Adipocyte (in vitro differentiated cells): ENCODE results near the gene KDM6A.
"Not testable (repeated sequence)": the region's sequence is repeated elsewhere in the genome, so short reads cannot be mapped to it uniquely, and the experiment has no call there.

ENCODE experiments used
- DNase-seq: peaks from one replicate; pipeline ENCODE4 v3.0.0-alpha.2; 2015; ENCODE audit warnings: low read depth
- H3K27me3 ChIP-seq: replicated peaks from 2 replicates; pipeline ENCODE4 v1.7.0; 2013; ENCODE audit warnings: mild to moderate bottlenecking, low read length, moderate library complexity; ENCODE audit not compliant: control insufficient read depth, insufficient read depth
- H3K36me3 ChIP-seq: 2 replicates; pipeline ENCODE4 v1.7.0; 2013; ENCODE audit warnings: low read length, mild to moderate bottlenecking, moderate library complexity; ENCODE audit not compliant: control insufficient read depth, insufficient read depth, severe bottlenecking
- H3K4me1 ChIP-seq: 2 replicates; pipeline ENCODE4 v1.7.0; 2013; ENCODE audit warnings: mild to moderate bottlenecking, low read length, moderate library complexity; ENCODE audit not compliant: control insufficient read depth, insufficient read depth
- H3K4me3 ChIP-seq: 2 replicates; pipeline ENCODE4 v1.7.0; 2013; ENCODE audit warnings: mild to moderate bottlenecking, low read length, moderate library complexity
- H3K9ac ChIP-seq: 2 replicates; pipeline ENCODE4 v1.7.0; 2013; ENCODE audit warnings: mild to moderate bottlenecking, low read length, moderate library complexity
- H3K9me3 ChIP-seq: 2 replicates; pipeline ENCODE4 v1.7.0; 2013; ENCODE audit warnings: mild to moderate bottlenecking, low read length, moderate library complexity; ENCODE audit not compliant: control insufficient read depth

Gene KDM6A

DNA sequence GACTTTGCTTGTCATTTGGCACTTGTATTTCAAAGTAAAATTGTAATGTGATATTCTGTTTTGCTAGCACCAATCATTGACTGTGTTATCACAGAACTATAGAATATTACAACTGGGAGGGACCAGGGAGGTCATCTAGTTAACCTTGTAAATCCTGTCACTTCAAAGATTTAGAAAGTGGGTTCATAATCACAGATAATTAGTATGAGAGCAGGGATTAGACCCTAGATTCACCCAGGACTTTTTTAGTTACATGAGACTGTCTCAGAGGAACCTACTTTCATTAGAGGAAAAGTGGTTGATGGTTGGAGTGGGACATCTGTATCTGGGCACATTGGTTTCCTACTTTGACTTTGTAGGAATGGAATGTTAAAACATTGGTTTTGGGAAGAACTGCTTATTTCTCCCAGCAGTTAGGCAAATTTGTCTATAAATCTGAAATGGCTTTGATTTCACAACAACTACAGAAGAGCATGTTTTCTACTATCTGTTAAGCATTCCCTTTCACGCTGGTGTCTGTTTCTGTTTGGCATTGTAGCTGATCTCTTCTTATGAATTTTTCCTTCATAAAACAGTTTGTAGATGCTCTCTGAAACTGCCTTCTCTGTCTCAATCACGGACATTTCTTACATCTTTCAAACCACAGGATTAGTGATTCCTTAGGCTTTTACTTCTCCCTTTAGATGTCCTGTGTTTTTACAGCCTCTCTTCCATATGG is 183.6 kb downstream of the KDM6A start:
- Histone ChIP-seq H3K27me3 (no peaks in the 10 kb centered on the region), H3K4me1 (peaks cover 15% of the 10 kb centered on the region), H3K9me3 (no peaks in the 10 kb centered on the region), H3K36me3 (peaks cover 27% of the 10 kb centered on the region), H3K9ac (peak overlapping the region; percentile 2), H3K4me3 (peak overlapping the region; percentile 10)
- DNase-seq: peak; percentile 15

DNA sequence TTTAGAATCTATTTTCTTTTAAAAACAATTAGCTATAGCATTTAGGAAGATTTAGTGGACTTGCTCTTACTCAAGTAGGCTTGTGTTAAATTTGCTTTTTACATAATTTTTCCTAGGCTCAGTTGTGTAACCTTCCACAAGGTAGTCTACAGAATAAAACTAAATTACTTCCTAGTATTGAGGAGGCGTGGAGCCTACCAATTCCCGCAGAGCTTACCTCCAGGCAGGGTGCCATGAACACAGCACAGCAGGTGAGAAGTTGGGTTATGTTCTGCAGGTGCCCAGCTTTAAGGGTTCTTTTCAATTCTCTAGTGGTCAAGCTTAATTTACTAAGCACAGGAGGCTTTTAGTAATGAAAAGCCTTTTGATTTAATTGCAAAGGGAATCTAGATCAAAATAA is 186.9 kb downstream of the KDM6A start:
- not testable (repeated sequence) for DNase-seq, H3K27me3 ChIP-seq, H3K4me3 ChIP-seq, H3K9me3 ChIP-seq, H3K9ac ChIP-seq
- Histone ChIP-seq H3K36me3 (peaks cover 60% of the 10 kb centered on the region), H3K4me1 (peaks cover 15% of the 10 kb centered on the region)

- DNase-seq: no peak
- H3K36me3 ChIP-seq: peaks cover 64% of the 10 kb centered on the region
- H3K9ac ChIP-seq: no peak overlapping the region
Observed at GRCh38 chrX:45063319-45064095, 190.5 kb downstream of the KDM6A start.

GRCh38 chrX:45068569-45068968 is 195.6 kb downstream of the KDM6A start:
- DNase-seq: no peak
- H3K9ac ChIP-seq: no peak overlapping the region
- H3K36me3 ChIP-seq: peaks cover 30% of the 10 kb centered on the region

More at GRCh38 chrX:45063319-45064095, 190.5 kb downstream of the KDM6A start:
- H3K4me1 ChIP-seq: peaks cover 8% of the 10 kb centered on the region
- no peaks in the 10 kb centered on the region for H3K27me3 ChIP-seq
- H3K9me3 ChIP-seq: no peaks in the 10 kb centered on the region
- H3K4me3 ChIP-seq: no peak overlapping the region

DNA sequence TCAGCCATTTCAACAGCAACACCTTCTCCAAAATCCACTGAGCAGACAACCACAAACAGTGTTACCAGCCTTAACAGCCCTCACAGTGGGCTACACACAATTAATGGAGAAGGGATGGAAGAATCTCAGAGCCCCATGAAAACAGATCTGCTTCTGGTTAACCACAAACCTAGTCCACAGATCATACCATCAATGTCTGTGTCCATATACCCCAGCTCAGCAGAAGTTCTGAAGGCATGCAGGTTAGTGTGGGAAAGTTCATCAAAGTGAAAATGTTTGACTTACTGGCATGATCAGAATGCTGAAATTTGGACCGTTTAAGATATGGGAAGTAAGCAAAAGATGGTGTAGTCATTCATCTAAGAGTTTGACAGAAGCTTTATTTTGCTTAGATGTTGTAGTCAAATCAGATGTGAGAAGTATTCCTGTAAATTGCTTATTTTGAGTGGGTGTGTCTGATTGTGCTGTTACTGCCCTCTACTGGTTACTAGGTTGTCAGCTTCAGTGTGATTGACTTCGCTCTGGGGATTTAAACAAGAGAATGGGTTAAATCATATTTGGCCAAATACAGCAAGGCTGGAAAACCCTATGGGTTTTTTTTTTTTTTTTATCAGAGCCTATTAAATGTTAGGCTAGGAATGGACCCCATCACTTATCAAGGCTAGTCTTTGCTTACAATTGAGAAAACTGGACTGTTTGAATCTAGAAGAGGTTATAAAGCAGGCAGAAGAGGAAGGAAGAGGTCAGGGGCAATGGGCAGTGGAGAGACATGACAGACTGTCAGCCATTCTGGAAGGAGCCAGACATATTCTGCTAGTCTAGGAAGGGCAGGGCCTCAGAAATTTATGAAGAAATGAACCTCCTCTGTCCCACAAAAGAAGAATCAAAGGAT is 197.4 kb downstream of the KDM6A start:
- H3K9me3 ChIP-seq: no peaks in the 10 kb centered on the region
- peaks cover 11% of the 10 kb centered on the region for H3K4me1 ChIP-seq
- peak; percentile 70 for DNase-seq
- peaks cover 14% of the 10 kb centered on the region for H3K36me3 ChIP-seq
- H3K9ac ChIP-seq: no peak overlapping the region
- H3K4me3 ChIP-seq: no peak overlapping the region
- no peaks in the 10 kb centered on the region for H3K27me3 ChIP-seq

More at GRCh38 chrX:45068569-45068968, 195.6 kb downstream of the KDM6A start:
- Histone ChIP-seq H3K4me1 (peaks cover 11% of the 10 kb centered on the region), H3K27me3 (no peaks in the 10 kb centered on the region), H3K4me3 (no peak overlapping the region), H3K9me3 (no peaks in the 10 kb centered on the region)

GRCh38 chrX:45073011-45073410 is 200.0 kb downstream of the KDM6A start:
- H3K9ac ChIP-seq, H3K9me3 ChIP-seq, H3K4me3 ChIP-seq, H3K4me1 ChIP-seq, H3K27me3 ChIP-seq, DNase-seq: not testable (repeated sequence)
- peaks cover 25% of the 10 kb centered on the region for H3K36me3 ChIP-seq

DNA sequence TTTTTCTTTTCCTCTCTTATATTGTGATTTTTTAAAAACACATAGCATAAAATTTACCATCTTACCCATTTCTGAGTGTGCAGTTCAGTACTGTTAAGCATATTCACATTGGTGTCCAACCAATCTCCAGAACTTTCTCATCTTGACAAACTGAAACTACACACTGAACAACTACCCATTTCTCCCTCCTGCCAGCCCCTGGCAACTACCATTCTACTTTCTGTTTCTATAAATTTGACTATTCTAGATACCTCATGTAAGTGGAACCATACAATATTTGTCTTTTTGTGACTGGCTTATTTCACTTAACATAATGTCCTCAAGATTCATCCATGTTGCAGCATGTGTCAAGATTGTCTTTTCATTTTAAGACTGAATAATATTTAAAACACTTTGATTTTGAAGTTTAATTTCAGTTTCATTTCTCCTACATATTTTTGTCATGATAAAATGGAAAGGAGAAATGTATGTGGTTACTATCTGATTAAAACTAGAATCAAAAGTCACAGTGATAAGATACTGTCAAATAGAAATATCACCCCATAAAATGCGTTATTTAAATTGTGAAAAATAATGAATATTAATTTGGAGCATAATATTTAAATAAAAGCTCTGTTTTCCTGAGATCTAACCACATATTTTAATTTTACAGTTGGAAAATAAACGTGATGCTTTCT is 204.9 kb downstream of the KDM6A start:
- H3K27me3 ChIP-seq: no peaks in the 10 kb centered on the region
- H3K9ac ChIP-seq: no peak overlapping the region
- H3K4me1 ChIP-seq: no peaks in the 10 kb centered on the region
- H3K4me3 ChIP-seq: no peak overlapping the region
- DNase-seq: peak; percentile 3
- H3K36me3 ChIP-seq: peaks cover 42% of the 10 kb centered on the region
- H3K9me3 ChIP-seq: no peaks in the 10 kb centered on the region

DNA sequence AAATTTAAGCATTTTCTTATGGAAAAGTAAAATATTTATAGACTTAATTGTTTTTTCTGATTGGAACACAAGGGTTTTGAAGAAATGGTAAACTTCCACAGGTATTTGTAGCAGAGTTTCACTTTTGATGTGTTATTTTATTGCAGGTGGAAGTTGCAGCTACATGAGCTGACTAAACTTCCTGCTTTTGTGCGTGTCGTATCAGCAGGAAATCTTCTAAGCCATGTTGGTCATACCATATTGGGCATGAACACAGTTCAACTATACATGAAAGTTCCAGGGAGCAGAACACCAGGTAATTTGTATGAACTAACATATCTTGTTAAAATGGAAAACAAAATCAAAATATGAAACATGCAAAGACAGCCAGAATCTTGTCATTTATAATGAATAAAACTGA is 210.3 kb downstream of the KDM6A start:
- H3K36me3 ChIP-seq: peaks cover 72% of the 10 kb centered on the region
- H3K4me1 ChIP-seq: no peaks in the 10 kb centered on the region
- DNase-seq: no peak
- no peaks in the 10 kb centered on the region for H3K9me3 ChIP-seq
- no peaks in the 10 kb centered on the region for H3K27me3 ChIP-seq
- H3K4me3 ChIP-seq: no peak overlapping the region
- H3K9ac ChIP-seq: no peak overlapping the region

DNA sequence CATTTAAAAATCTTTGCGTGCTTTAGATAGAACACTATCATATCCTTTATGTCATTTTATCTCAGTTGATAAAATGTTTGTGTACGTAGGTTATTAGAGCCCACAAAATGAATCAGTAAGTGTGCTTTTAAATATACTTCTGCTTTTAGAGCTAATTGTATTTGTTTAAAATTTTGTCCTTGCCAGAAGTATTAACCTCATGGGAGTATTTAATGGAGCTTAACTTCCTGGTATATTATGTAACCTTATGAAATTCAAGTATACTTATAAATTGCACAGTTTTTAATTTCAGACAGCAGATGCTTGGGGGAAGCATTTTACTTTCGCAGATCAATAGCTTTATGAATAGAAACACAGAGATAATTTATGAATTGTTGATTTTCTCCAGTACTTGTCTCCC is 237.5 kb downstream of the KDM6A start:
- Histone ChIP-seq H3K27me3 (no peaks in the 10 kb centered on the region), H3K4me3 (no peak overlapping the region), H3K9ac (no peak overlapping the region)

GRCh38 chrX:45126158-45126557 is 253.2 kb downstream of the KDM6A start:
- Histone ChIP-seq H3K9me3 (peaks cover 25% of the 10 kb centered on the region), H3K4me1 (no peaks in the 10 kb centered on the region), H3K9ac (no peak overlapping the region), H3K4me3 (no peak overlapping the region), H3K27me3 (no peaks in the 10 kb centered on the region), H3K36me3 (no peaks in the 10 kb centered on the region)
- DNase-seq: no peak

More for the DNA sequence above, 237.5 kb downstream of the KDM6A start:
- Histone ChIP-seq H3K4me1 (no peaks in the 10 kb centered on the region), H3K36me3 (peaks cover 66% of the 10 kb centered on the region), H3K9me3 (no peaks in the 10 kb centered on the region)
- DNase-seq: no peak
